GM19438 (cell line): ENCODE data around the gene SURF4.
"Not testable (repeated sequence)": the region's sequence is repeated elsewhere in the genome, so short reads cannot be mapped to it uniquely, and the experiment has no call there.

Source experiments
- ATAC-seq: cut with Tn5 transposase; IDR thresholded peaks from one replicate; pipeline ENCODE4 v1.9.1; 2021; ENCODE audit warnings: low read depth; ENCODE audit not compliant: unreplicated experiment

The SURF4 gene

GRCh38 chr9:133340256-133340655 is 35.6 kb downstream of the SURF4 start:
- ATAC-seq: no peak

- no peak for ATAC-seq
Observed at GRCh38 chr9:133339641-133340040, 36.2 kb downstream of the SURF4 start.

- ATAC-seq: peak; percentile 76
Observed at GRCh38 chr9:133335924-133336811, 39.7 kb downstream of the SURF4 start, which contains the start of gene SURF6. SURF6 (minus strand) TSS chr9:133336188; CDS start chr9:133336132, 56 bp downstream.

- not testable (repeated sequence) for ATAC-seq
Observed at GRCh38 chr9:133334888-133335287, 41.0 kb downstream of the SURF4 start.

GRCh38 chr9:133334161-133334560 is 41.7 kb downstream of the SURF4 start:
- ATAC-seq: no peak

GRCh38 chr9:133333566-133333965 is 42.3 kb downstream of the SURF4 start:
- no peak for ATAC-seq

- no peak for ATAC-seq
Observed at GRCh38 chr9:133333011-133333410, 42.8 kb downstream of the SURF4 start.

GRCh38 chr9:133332381-133332730 is 43.5 kb downstream of the SURF4 start:
- no peak for ATAC-seq

- ATAC-seq: no peak
Observed at GRCh38 chr9:133331641-133332380, 44.0 kb downstream of the SURF4 start.

GRCh38 chr9:133331221-133331620 is 44.6 kb downstream of the SURF4 start:
- no peak for ATAC-seq

GRCh38 chr9:133329306-133330156 is 46.3 kb downstream of the SURF4 start:
- ATAC-seq: not testable (repeated sequence)

- ATAC-seq: no peak
Observed at GRCh38 chr9:133327834-133328484, 47.9 kb downstream of the SURF4 start.

- not testable (repeated sequence) for ATAC-seq
Observed at GRCh38 chr9:133327021-133327420, 48.8 kb downstream of the SURF4 start.

GRCh38 chr9:133323991-133324703 is 51.7 kb downstream of the SURF4 start:
- ATAC-seq: no peak

- no peak for ATAC-seq
Observed at GRCh38 chr9:133323211-133323610, 52.6 kb downstream of the SURF4 start.

- no peak for ATAC-seq
Observed at GRCh38 chr9:133322701-133323100, 53.2 kb downstream of the SURF4 start.

- no peak for ATAC-seq
Observed at GRCh38 chr9:133321411-133321935, 54.4 kb downstream of the SURF4 start.

GRCh38 chr9:133320421-133320881 is 55.4 kb downstream of the SURF4 start:
- ATAC-seq: no peak

- ATAC-seq: not testable (repeated sequence)
Observed at GRCh38 chr9:133317551-133317950, 58.3 kb downstream of the SURF4 start.
